ENCODE data around the gene GFI1.
"Not testable (repeated sequence)": the region's sequence is repeated elsewhere in the genome, so short reads cannot be mapped to it uniquely, and the experiment has no call there.

GRCh38 chr1:92531939-92532338 is 45.2 kb upstream of the GFI1 start:
- TF ChIP-seq CTCF (IDR thresholded peaks at IDR 0.05; ENCODE audit: control extremely low read depth in 1 of 3, insufficient read depth in 1 of 3, low read depth in 1 of 3, low read length in 3 of 3); POLR2AphosphoS5 (IDR thresholded peaks at IDR 0.05; ENCODE audit: low read depth, low read length); EZH2 (IDR thresholded peaks at IDR 0.05; ENCODE audit: low read depth, low read length, severe bottlenecking): not testable (repeated sequence)

Data from H1 (cell line).